Kidney tubule cell (primary cell): ENCODE results near the gene BATF.

Experiments used
- DNase-seq: peaks from one replicate; pipeline ENCODE4 v3.0.0-alpha.2; 2018; ENCODE audit warnings: low spot score

Gene BATF

GRCh38 chr14:75499084-75499875 lies 23.0 kb upstream of the BATF start:
- DNase-seq: no peak

- DNase-seq: no peak
Measured at GRCh38 chr14:75501080-75501479, 21.2 kb upstream of the BATF start.

- no peak for DNase-seq
Measured at GRCh38 chr14:75504411-75504810, 17.9 kb upstream of the BATF start.

GRCh38 chr14:75506930-75507329 lies 15.3 kb upstream of the BATF start:
- no peak for DNase-seq

- no peak for DNase-seq
Measured at GRCh38 chr14:75510547-75510946, 11.7 kb upstream of the BATF start.

- DNase-seq: no peak
Measured at GRCh38 chr14:75511201-75511600, 11.1 kb upstream of the BATF start.

GRCh38 chr14:75513911-75514672 lies 8.2 kb upstream of the BATF start:
- DNase-seq: no peak

GRCh38 chr14:75514673-75515628 lies 7.3 kb upstream of the BATF start:
- peak; percentile 20 for DNase-seq

- DNase-seq: no peak
Measured at GRCh38 chr14:75515629-75515996, 6.7 kb upstream of the BATF start.

GRCh38 chr14:75518625-75519024 lies 3.6 kb upstream of the BATF start:
- DNase-seq: no peak

GRCh38 chr14:75519394-75519793 lies 2.9 kb upstream of the BATF start:
- DNase-seq: no peak

GRCh38 chr14:75519826-75520728 lies 2.2 kb upstream of the BATF start:
- no peak for DNase-seq

- no peak for DNase-seq
Measured at GRCh38 chr14:75520852-75521251, 1.4 kb upstream of the BATF start.

GRCh38 chr14:75521415-75522199 lies 662 bp upstream of the BATF start:
- DNase-seq: peak; percentile 21

GRCh38 chr14:75522983-75523318 lies 682 bp downstream of the BATF start:
- no peak for DNase-seq

- DNase-seq: peak; percentile 67
Measured at GRCh38 chr14:75523771-75524171, 1.5 kb downstream of the BATF start.

GRCh38 chr14:75525969-75526368 lies 3.7 kb downstream of the BATF start:
- DNase-seq: no peak

- no peak for DNase-seq
Measured at GRCh38 chr14:75527449-75528163, 5.3 kb downstream of the BATF start.

GRCh38 chr14:75531256-75531655 lies 9.0 kb downstream of the BATF start:
- no peak for DNase-seq
